Keratinocyte (primary cell): ENCODE data around the gene OGFOD3.
"Not testable (repeated sequence)": the region's sequence is repeated elsewhere in the genome, so short reads cannot be mapped to it uniquely, and the experiment has no call there.

Experiments
- CTCF ChIP-seq, 3 experiments: IDR thresholded peaks in 1 of 3; conservative IDR thresholded peaks in 1 of 3; optimal IDR thresholded peaks in 1 of 3; 2 replicates in 2 of 3; 3 replicates in 1 of 3; pipeline versions ENCODE3 to v1.5.1; 2011; ENCODE audit warnings: low read length in 3 of 3, mild to moderate bottlenecking in 3 of 3, moderate library complexity in 2 of 3, control low read depth in 1 of 3, inconsistent platforms in 1 of 3; ENCODE audit not compliant: insufficient read depth in 2 of 3; ENCODE audit errors: extremely low read depth in 1 of 3
- EZH2 ChIP-seq: IDR thresholded peaks from one replicate; pipeline ENCODE4 v1.6.1; 2012; ENCODE audit warnings: inconsistent platforms, mild to moderate bottlenecking, low read length, moderate library complexity

GRCh38 chr17:82412081-82412480, 6.3 kb downstream of the OGFOD3 start:
- not testable (repeated sequence) for TF ChIP-seq CTCF (optimal IDR thresholded peaks at IDR 0.05 in 1 of 3, IDR thresholded peaks at IDR 0.05 in 1 of 3, conservative IDR thresholded peaks at IDR 0.05 in 1 of 3; ENCODE audit: extremely low read depth in 1 of 3, insufficient read depth in 2 of 3, low read length in 3 of 3); EZH2
